IMR-90 (cell line): ENCODE results near the gene DBN1.

Source experiments
- BHLHE40 ChIP-seq: fragments of 150-350 bp; IDR thresholded peaks from 2 replicates; pipeline ENCODE4 v1.6.1; 2016; ENCODE audit warnings: mild to moderate bottlenecking, low read depth, low read length
- NFE2L2 ChIP-seq: fragments of 150-350 bp; IDR thresholded peaks from 2 replicates; pipeline ENCODE4 v1.6.1; 2016; ENCODE audit warnings: low read depth, mild to moderate bottlenecking, low read length
- TF ChIP-seq, protein P1 (sequence below): conservative IDR thresholded peaks from 2 replicates; pipeline ENCODE4 v1.5.1; 2012; ENCODE audit warnings: mild to moderate bottlenecking, low read depth, low read length, improper control_type of control experiment
- TF ChIP-seq, protein P2 (sequence below): fragments of 150-350 bp; IDR thresholded peaks from 2 replicates; pipeline ENCODE4 v1.6.1; 2016; ENCODE audit warnings: low read depth, mild to moderate bottlenecking, low read length, moderate library complexity, borderline replicate concordance

DNA sequence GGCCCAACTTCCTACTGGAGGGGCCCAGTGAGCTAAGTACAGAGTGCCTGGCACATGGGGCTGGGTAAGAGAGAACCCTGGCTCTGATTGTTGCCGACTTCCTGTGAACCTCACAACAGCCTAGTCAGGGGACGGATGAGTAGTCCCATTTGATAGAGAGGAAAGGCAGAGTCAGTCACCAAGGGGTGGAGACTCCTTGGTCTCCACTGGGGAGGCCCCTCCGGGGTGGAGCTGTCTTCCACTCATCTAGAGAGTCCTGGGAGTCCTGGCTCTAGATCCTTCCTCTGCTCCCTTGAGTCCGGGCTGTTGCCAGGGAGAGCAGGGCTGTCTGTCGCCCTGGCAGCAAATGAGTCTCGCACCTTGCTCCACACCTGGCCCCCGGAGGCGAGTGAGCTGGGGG lies 39.0 kb downstream of the DBN1 start:
- TF ChIP-seq, protein P1, sequence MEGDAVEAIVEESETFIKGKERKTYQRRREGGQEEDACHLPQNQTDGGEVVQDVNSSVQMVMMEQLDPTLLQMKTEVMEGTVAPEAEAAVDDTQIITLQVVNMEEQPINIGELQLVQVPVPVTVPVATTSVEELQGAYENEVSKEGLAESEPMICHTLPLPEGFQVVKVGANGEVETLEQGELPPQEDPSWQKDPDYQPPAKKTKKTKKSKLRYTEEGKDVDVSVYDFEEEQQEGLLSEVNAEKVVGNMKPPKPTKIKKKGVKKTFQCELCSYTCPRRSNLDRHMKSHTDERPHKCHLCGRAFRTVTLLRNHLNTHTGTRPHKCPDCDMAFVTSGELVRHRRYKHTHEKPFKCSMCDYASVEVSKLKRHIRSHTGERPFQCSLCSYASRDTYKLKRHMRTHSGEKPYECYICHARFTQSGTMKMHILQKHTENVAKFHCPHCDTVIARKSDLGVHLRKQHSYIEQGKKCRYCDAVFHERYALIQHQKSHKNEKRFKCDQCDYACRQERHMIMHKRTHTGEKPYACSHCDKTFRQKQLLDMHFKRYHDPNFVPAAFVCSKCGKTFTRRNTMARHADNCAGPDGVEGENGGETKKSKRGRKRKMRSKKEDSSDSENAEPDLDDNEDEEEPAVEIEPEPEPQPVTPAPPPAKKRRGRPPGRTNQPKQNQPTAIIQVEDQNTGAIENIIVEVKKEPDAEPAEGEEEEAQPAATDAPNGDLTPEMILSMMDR, result no peak
- TF ChIP-seq BHLHE40 (no peak), NFE2L2 (no peak)
- TF ChIP-seq, protein P2, sequence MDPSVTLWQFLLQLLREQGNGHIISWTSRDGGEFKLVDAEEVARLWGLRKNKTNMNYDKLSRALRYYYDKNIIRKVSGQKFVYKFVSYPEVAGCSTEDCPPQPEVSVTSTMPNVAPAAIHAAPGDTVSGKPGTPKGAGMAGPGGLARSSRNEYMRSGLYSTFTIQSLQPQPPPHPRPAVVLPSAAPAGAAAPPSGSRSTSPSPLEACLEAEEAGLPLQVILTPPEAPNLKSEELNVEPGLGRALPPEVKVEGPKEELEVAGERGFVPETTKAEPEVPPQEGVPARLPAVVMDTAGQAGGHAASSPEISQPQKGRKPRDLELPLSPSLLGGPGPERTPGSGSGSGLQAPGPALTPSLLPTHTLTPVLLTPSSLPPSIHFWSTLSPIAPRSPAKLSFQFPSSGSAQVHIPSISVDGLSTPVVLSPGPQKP, result no peak
